Measurements from ENCODE around the gene COX15. TPM values are rescaled to one million over a fixed set of nuclear protein-coding genes. Genes with fewer than 3 reads are reported as not detected.
"Not testable (repeated sequence)": the region's sequence is repeated elsewhere in the genome, so short reads cannot be mapped to it uniquely, and the experiment has no call there.

The COX15 gene
- total RNA-seq, 1 donor, result 11.3 TPM

GRCh38 chr10:99754670-99755069, 22.7 kb upstream of the COX15 start:
- H3K27me3 ChIP-seq (ENCODE audit: insufficient read depth, low read length), result no peaks in the 10 kb centered on the region
- no peaks in the 10 kb centered on the region for H3K4me1 ChIP-seq (ENCODE audit: insufficient read depth, low read length)
- H3K4me3 ChIP-seq (ENCODE audit: low read length), result no peak overlapping the region
- no peaks in the 10 kb centered on the region for H3K9me3 ChIP-seq (ENCODE audit: low read depth, low read length)

GRCh38 chr10:99750641-99751040, 18.7 kb upstream of the COX15 start:
- Histone ChIP-seq H3K9me3 (ENCODE audit: low read depth, low read length) (no peaks in the 10 kb centered on the region), H3K4me1 (ENCODE audit: insufficient read depth, low read length) (no peaks in the 10 kb centered on the region), H3K27me3 (ENCODE audit: insufficient read depth, low read length) (no peaks in the 10 kb centered on the region), H3K4me3 (ENCODE audit: low read length) (no peak overlapping the region)

- no peaks in the 10 kb centered on the region for H3K27me3 ChIP-seq (ENCODE audit: insufficient read depth, low read length)
- no peaks in the 10 kb centered on the region for H3K9me3 ChIP-seq (ENCODE audit: low read depth, low read length)
- H3K4me1 ChIP-seq (ENCODE audit: insufficient read depth, low read length), result no peaks in the 10 kb centered on the region
- no peak overlapping the region for H3K4me3 ChIP-seq (ENCODE audit: low read length)
These were observed 17.0 kb upstream of the COX15 start for GRCh38 chr10:99748823-99749451.

GRCh38 chr10:99746166-99746565, 14.2 kb upstream of the COX15 start:
- not testable (repeated sequence) for H3K4me1 ChIP-seq (ENCODE audit: insufficient read depth, low read length); H3K9me3 ChIP-seq (ENCODE audit: low read depth, low read length); H3K27me3 ChIP-seq (ENCODE audit: insufficient read depth, low read length); H3K4me3 ChIP-seq (ENCODE audit: low read length)

- no peaks in the 10 kb centered on the region for H3K27me3 ChIP-seq (ENCODE audit: insufficient read depth, low read length)
- H3K4me1 ChIP-seq (ENCODE audit: insufficient read depth, low read length), result no peaks in the 10 kb centered on the region
- peaks cover 16% of the 10 kb centered on the region for H3K9me3 ChIP-seq (ENCODE audit: low read depth, low read length)
- H3K4me3 ChIP-seq (ENCODE audit: low read length), result no peak overlapping the region
These were observed 11.9 kb upstream of the COX15 start for GRCh38 chr10:99743841-99744240.

GRCh38 chr10:99742701-99743100, 10.8 kb upstream of the COX15 start:
- Histone ChIP-seq H3K9me3 (ENCODE audit: low read depth, low read length) (peaks cover 16% of the 10 kb centered on the region), H3K4me1 (ENCODE audit: insufficient read depth, low read length) (no peaks in the 10 kb centered on the region), H3K27me3 (ENCODE audit: insufficient read depth, low read length) (no peaks in the 10 kb centered on the region)

GRCh38 chr10:99742254-99742653, 10.3 kb upstream of the COX15 start:
- Histone ChIP-seq H3K9me3 (ENCODE audit: low read depth, low read length) (peaks cover 16% of the 10 kb centered on the region), H3K27me3 (ENCODE audit: insufficient read depth, low read length) (no peaks in the 10 kb centered on the region), H3K4me3 (ENCODE audit: low read length) (no peak overlapping the region), H3K4me1 (ENCODE audit: insufficient read depth, low read length) (no peaks in the 10 kb centered on the region)

More at GRCh38 chr10:99742701-99743100, 10.8 kb upstream of the COX15 start:
- H3K4me3 ChIP-seq (ENCODE audit: low read length), result no peak overlapping the region

GRCh38 chr10:99740933-99741559, 9.1 kb upstream of the COX15 start:
- peaks cover 16% of the 10 kb centered on the region for H3K9me3 ChIP-seq (ENCODE audit: low read depth, low read length)
- no peaks in the 10 kb centered on the region for H3K4me1 ChIP-seq (ENCODE audit: insufficient read depth, low read length)
- H3K4me3 ChIP-seq (ENCODE audit: low read length), result no peak overlapping the region
- H3K27me3 ChIP-seq (ENCODE audit: insufficient read depth, low read length), result no peaks in the 10 kb centered on the region

- Histone ChIP-seq H3K4me3 (ENCODE audit: low read length) (no peak overlapping the region), H3K9me3 (ENCODE audit: low read depth, low read length) (peaks cover 16% of the 10 kb centered on the region), H3K4me1 (ENCODE audit: insufficient read depth, low read length) (no peaks in the 10 kb centered on the region), H3K27me3 (ENCODE audit: insufficient read depth, low read length) (no peaks in the 10 kb centered on the region)
These were observed 8.3 kb upstream of the COX15 start for GRCh38 chr10:99740260-99740659.

GRCh38 chr10:99734111-99734510, 2.2 kb upstream of the COX15 start:
- not testable (repeated sequence) for H3K9me3 ChIP-seq (ENCODE audit: low read depth, low read length); H3K27me3 ChIP-seq (ENCODE audit: insufficient read depth, low read length); H3K4me3 ChIP-seq (ENCODE audit: low read length)
- peaks cover 32% of the 10 kb centered on the region for H3K4me1 ChIP-seq (ENCODE audit: insufficient read depth, low read length)

- peaks cover 32% of the 10 kb centered on the region for H3K4me1 ChIP-seq (ENCODE audit: insufficient read depth, low read length)
- H3K27me3 ChIP-seq (ENCODE audit: insufficient read depth, low read length), result no peaks in the 10 kb centered on the region
- no peaks in the 10 kb centered on the region for H3K9me3 ChIP-seq (ENCODE audit: low read depth, low read length)
- H3K4me3 ChIP-seq (ENCODE audit: low read length), result no peak overlapping the region
These were observed 1.4 kb upstream of the COX15 start for GRCh38 chr10:99733366-99733765.

- Histone ChIP-seq H3K27me3 (ENCODE audit: insufficient read depth, low read length) (no peaks in the 10 kb centered on the region), H3K4me3 (ENCODE audit: low read length) (peak overlapping the region; percentile 82), H3K9me3 (ENCODE audit: low read depth, low read length) (no peaks in the 10 kb centered on the region), H3K4me1 (ENCODE audit: insufficient read depth, low read length) (peaks cover 32% of the 10 kb centered on the region)
These were observed 458 bp downstream of the COX15 start for GRCh38 chr10:99731306-99732032.

- H3K4me3 ChIP-seq (ENCODE audit: low read length), result no peak overlapping the region
- H3K9me3 ChIP-seq (ENCODE audit: low read depth, low read length), result no peaks in the 10 kb centered on the region
- H3K27me3 ChIP-seq (ENCODE audit: insufficient read depth, low read length), result no peaks in the 10 kb centered on the region
- H3K4me1 ChIP-seq (ENCODE audit: insufficient read depth, low read length), result peaks cover 32% of the 10 kb centered on the region
These were observed 1.9 kb downstream of the COX15 start for GRCh38 chr10:99730026-99730425.

GRCh38 chr10:99720387-99720786, 11.5 kb downstream of the COX15 start:
- H3K4me1 ChIP-seq (ENCODE audit: insufficient read depth, low read length), result no peaks in the 10 kb centered on the region
- H3K27me3 ChIP-seq (ENCODE audit: insufficient read depth, low read length), result no peaks in the 10 kb centered on the region
- H3K9me3 ChIP-seq (ENCODE audit: low read depth, low read length), result no peaks in the 10 kb centered on the region
- no peak overlapping the region for H3K4me3 ChIP-seq (ENCODE audit: low read length)

- H3K9me3 ChIP-seq (ENCODE audit: low read depth, low read length), result no peaks in the 10 kb centered on the region
- no peaks in the 10 kb centered on the region for H3K27me3 ChIP-seq (ENCODE audit: insufficient read depth, low read length)
- H3K4me1 ChIP-seq (ENCODE audit: insufficient read depth, low read length), result no peaks in the 10 kb centered on the region
- no peak overlapping the region for H3K4me3 ChIP-seq (ENCODE audit: low read length)
These were observed 17.5 kb downstream of the COX15 start for GRCh38 chr10:99714446-99714845.

Measured in mononuclear cell (primary cell).